GM18520 (cell line): Measurements from ENCODE around the gene AHCYL2.
A peak's percentile ranks its signal among the peaks of the same experiment; 100 is the strongest.
"Not testable (repeated sequence)": the region's sequence is repeated elsewhere in the genome, so short reads cannot be mapped to it uniquely, and the experiment has no call there.

Experiments
- ATAC-seq: cut with Tn5 transposase; IDR thresholded peaks from one replicate; pipeline ENCODE4 v1.9.1; 2021; ENCODE audit not compliant: unreplicated experiment

AHCYL2 gene

DNA sequence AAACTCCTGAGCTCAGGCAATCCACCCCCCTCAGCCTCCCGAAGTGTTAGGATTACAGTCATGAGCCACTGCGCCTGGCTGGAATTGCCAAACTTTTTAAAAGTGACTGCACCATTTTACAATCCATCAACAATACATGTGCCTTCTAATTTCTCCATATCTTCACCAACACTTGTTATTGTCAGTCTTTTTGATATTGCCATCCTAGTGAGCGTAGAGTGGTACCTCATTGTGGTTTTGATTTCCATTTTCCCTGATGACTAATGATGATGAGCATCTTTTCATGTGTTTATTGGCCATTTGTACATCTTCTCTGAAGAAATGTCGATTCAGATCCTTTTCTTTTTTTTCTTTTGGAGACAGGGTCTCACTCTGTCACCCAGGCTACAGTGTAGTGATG lies 187.7 kb downstream of the AHCYL2 start:
- no peak for ATAC-seq

DNA sequence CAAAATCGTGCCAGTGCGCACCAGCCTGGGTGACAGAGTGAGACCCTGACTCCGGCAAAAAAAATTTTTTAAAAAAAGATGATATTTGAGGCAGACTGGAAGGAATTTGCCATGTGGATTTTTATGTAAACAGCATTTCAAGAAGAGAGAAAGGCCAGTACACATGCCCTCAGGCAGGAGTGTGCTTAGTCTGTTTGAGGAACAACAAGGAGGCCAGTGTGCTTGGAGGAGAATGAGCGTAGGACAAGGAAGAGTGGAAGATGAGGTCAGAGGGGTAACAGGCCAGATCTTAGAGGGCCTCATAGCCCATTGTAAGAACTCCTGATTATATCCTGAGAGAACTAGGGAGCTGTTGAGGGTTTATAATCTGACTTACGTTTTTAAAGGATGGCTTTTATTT lies 192.2 kb downstream of the AHCYL2 start:
- no peak for ATAC-seq

DNA sequence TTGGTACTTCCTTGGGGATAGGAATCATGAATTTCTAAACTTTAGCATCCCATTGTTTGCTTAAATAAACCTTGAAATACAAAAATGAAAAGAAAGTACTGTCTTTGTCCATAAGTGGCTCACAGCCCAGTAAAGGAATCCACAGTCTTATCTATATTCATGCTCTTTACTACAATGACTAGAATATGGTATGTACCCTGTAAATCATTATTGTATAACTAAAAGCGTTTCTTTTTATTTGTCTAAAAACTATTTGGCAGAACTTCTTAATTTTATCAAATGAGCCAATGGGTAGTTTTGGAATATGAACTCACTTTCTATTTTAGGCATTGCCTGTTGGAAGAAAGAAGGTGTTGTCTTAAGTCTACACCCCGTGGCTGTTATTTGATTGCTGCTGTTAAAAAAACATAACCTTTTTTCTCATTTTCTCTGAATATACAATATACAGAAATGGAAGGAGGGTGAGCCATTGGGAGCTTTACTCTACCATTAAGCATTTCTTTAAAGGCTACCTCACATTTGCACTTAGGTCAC lies 197.0 kb downstream of the AHCYL2 start:
- no peak for ATAC-seq

DNA sequence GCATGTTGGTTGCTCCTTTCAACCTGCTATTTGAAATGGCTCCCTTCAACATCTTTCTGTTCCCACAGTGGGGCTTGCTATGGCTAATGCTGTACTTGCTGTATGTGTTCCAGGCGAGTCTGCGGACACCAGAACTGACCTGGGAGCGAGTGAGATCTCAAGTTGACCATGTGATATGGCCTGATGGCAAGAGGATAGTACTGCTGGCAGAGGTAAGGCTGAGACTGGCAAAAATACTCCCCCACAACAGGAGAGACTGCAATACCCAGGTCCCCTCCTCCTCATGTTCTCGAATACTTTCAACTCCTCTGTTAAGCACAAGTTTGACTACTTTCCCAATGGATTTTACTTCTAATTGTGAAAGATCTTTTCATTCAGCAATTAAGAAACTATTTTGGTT lies 197.9 kb downstream of the AHCYL2 start:
- no peak for ATAC-seq

DNA sequence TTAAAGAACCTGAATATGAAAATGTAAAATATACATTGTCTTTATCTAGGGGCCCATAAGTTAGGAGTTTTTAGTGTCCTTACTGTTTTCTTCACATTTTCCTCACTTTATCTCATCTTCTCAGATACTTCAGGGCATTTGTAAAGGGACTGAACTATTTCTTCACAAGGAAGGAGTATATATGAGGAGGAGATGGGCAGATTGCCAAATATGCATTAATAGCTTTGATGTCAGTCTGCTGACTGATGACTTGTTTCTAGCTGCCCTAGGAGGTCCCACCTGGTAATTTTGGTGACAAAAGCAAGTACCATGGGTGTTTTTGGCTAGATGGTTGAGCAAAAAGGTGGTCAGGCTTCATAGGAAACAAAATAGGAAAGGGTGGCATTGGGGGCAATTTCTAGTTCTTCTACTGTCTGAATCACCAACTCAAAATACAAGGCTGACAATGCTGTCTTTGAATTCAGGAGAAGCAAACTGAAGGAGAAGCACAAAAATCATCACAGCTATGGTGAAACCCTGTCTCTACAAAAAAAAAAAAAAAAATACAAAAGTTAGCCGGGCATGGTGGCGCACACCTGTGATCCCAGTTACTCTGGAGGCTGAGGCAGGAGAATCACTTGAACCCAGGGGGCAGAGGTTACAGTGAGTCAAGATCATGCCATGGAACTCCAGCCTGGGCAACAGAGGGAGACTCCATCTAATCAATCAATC lies 199.0 kb downstream of the AHCYL2 start:
- ATAC-seq, result no peak

DNA sequence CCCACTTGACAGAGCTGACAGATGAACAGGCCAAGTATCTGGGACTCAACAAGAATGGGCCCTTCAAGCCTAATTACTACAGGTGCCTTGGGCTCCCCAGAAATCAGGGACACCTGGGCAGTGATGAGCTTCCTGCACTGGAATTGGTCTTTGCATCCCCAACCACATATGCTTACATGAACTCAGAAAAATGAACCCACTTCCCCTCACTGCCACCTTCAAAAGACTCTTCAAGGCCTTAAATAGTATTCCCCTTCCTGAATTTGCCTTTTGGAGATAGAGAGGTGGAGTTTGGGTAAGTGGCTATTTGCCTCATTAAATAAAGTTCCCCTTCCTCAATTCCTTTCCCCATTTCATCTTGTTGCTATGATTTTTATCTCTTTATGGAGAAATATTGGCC lies 201.7 kb downstream of the AHCYL2 start:
- no peak for ATAC-seq

DNA sequence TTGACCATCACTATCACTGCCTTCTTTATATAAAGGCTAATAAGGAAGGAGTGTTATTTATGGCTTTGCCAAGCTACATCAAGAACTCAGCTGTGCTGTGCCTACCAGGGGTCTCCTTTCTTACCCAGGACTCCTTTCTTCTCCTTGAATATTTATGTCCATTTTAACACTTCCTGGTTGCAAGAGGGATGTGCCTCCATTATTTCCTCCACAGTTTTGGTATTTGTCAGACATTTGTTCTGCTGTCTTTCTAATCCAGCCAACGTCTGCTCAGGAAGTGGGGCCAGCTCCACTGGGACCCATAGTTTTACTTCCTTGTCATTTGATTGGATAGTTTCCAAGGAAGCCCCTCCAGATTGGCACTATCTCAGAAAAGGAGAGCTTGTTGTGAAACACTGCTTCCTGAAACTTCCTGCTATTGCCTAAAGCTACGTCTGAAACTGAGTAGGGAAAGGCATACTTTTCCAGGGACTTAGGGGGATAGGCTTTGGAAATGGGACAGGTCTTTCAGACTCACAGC lies 202.8 kb downstream of the AHCYL2 start:
- no peak for ATAC-seq

DNA sequence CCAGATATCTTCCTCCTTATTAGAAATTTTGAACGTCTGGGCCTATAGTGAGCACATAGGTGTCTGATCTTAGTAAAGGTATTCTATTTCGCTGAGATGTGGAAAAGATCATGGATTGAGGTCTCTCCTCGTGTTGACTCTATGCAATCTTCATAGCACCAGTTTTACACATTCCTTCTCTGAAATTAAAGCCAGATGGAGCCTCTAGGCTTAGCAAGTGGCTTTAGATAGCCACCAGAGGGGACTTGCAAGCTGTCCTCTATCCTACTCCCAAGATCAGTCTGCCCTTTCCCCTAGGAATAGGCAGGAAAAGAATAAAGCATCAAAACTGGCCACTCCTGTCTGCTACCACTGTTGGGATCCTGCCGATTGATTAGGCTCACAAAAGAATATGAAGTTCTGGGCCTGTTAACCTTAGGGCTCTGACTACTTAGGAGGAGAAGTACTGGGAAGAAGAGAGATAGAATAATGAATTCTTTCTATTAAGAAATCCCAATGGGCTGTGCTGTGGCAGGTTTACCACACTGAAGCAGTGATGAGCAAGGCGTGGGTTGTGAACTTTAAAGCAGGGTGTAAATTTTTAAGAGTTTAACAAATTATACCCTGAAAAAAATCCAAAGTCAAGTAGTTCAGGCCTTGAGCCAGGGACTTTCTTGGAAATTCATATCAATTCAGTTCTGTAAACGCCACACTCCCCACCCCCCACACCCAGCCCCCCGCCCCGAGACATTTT lies 207.2 kb downstream of the AHCYL2 start:
- no peak for ATAC-seq

DNA sequence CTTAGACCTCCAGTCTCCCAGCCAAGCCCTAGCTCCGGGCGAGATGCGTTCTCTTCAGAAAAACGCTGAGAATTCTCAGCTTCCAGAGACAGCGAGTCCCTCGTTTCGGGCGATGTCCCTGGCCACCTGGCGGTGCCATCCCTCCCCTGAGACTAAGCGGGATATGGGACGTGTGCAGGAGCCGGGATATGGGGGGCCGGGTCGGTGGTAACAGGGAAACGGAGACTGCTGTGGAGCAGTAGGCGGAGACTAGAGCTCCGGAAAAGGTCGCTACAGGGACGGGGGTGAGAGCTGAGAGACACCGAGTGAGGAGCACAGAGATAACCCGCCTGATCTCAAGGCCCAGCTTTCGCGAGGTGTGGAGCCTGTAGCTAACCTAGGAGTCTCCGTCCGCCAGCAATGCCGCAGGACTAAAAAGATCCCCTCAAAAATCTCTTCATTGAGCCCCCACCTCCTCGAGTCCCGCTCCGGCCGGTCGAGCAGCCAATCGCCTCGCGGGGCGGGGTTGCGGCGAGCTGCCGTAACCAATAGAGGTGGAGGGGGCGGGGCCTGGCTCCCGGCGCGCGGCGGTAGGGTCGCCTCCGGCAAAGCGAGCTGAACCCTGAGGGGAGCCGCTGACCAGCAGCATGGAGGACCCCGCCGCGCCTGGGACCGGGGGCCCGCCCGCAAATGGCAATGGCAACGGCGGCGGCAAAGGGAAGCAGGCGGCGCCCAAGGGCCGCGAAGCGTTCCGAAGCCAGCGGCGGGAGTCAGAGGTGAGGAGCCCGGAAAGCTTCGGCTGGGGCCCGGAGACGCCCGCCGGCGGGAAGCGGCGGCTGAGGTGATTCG lies 209.2 kb downstream of the AHCYL2 start, which contains the start of gene STRIP2:
STRIP2 (plus strand) TSS at position 586 of the 828 bp plus-strand sequence; CDS start at position 627, 41 bp downstream.
- peak; percentile 88 for ATAC-seq

DNA sequence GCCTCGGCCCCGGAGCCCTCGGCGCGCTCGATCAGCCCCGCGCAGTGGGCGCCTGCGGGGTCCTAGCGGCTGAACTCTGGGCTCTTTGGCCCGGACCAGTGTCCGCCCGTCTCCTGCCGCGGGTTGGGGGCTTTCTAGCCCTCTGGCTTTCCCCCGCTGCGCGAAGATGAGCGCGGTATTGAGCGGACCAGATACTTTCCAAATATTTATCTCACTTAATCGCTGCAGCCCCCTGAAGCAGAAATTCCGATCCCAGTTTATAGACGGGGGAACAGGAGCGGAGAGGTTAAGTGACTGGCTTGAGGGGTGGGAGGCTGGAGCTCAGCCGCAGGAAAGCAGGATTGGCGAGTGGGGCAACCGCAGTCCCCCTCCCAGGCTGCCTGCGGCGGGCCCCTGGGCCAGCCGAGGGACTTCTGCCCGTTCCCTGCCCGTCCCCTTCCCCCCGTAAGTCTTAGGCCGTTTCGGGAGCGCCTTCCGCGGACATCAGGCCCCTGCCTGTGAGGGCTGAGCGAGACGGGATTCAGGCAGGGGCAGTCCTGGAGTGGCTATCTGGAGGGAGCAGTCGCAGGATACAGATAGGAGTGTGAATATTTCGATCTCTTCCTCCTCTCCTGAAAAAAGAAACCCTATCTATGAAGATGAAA lies 210.0 kb downstream of the AHCYL2 start:
- ATAC-seq, result no peak

DNA sequence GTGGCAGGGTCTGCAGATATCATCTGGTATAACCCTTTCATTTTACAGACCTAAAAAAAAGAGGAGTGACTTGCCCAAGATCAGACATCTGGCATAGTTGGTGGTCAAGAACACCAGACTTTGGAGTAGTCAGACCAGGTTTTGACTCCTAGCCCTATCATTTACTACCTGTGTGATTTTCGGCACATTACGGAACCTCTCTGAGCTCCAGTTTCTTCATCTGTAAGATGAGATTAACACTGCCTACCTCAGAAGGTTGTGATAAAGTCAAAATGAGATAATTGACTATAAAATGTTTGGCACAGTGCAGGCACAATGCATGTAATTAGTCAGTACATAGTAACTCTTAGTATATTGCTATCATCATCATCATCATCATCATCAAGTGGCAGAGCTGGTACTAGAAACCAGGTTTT lies 210.6 kb downstream of the AHCYL2 start:
- no peak for ATAC-seq

DNA sequence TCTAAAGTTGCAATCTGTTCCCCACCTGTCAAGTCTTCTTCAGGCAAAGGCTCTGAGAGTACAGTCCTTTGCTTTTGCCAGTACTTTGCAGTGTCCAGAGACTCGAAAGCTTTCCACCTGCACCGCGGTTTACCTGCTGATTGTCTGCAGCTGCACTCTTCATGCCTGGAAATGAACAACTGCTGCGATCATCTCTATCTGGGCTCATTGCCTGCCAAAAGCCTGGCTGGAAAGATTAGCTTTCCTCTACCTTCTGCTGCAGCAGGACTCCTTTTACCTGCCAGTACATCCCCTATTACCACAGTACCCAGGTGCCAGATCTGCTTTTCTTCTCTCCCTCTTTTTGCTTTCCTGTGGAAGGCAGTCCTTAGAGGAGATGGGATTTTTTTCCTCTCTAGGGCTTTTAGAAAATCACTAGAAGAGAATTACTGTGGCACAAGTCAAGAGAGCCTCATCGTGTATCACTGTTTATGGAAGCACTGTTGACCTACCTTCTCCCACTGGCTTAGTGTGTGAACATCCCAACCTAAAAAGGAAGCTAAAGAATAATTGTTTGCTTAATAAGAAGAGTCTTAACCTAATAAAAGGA lies 211.6 kb downstream of the AHCYL2 start:
- no peak for ATAC-seq

DNA sequence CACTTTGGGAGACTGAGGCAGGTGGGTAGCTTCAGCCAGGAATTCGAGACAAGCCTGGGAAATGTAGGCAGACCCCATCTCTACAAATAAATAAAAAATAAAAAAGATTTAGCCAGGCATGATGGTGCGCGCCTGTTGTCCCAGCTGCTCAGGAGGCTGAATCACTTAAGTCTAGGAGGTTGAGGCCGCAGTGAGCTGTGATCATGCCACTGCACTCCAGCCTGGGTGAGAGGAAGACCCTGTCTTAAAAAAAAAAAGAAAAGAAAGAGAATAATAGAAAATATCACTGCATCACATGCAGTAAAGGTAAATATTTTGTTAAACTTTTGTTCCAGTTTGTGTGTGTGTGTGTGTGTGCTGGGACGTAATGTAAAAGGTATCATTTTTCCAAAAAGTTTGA lies 212.4 kb downstream of the AHCYL2 start:
- ATAC-seq, result no peak

DNA sequence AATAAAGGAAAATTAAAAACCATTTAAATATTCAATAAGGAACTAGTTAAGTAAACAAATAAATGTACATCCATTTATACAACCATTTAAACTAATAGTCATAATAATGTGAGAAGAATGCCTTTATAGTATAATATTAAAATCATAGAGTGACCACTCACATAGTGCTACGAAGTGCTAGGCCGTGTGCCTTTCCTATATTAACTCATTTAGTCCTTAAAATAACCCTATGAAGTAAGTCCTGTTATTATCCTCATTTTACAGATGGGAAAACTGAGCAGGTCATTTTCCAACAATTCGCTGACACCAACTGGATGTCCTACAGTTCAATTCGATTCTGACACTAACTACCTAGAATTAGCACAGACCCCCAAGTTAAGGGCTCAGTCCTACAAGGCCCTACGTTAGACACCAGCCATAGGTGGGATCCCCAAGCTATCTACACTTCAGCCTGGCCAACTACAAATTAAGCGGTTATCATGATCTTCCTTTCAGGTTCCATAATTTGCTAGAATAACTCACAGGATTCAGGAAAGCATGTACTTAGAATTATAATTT lies 213.5 kb downstream of the AHCYL2 start:
- no peak for ATAC-seq

DNA sequence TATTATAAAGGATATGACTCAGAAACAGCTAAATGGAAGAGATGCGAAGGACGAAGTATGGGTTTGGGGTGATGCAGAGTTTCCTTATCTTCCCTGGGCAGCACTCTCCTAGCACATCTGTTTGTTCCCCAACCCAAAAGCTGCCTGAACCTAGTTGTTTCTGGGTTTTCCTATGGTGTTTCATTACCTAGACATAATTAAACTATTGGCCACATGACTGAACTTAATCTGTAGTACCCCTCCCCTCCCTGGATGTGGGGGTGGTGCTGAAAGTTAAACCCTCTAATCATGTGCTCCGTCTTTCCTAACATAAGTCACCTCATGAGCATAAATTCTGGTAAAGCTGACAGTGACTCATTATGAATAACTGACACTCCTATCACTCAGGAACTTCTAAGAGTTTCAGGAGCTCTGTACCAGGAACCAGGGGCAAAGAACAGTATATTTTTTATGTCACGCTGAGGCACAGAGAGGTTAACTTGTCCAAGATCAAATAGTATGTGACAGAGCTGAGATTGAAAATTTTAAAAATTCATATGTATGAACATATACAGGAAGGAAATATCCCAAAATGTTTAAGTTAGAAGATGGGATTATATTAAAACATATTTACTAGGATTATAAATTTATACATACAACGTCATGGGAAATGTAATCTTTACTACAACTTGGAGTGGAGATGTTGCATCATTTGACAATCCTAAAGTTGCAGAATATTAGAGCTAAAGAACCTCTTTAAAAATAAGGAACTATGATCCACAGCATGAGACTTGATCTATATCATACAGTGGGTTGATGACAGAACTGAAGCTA lies 214.2 kb downstream of the AHCYL2 start:
- ATAC-seq, result no peak

DNA sequence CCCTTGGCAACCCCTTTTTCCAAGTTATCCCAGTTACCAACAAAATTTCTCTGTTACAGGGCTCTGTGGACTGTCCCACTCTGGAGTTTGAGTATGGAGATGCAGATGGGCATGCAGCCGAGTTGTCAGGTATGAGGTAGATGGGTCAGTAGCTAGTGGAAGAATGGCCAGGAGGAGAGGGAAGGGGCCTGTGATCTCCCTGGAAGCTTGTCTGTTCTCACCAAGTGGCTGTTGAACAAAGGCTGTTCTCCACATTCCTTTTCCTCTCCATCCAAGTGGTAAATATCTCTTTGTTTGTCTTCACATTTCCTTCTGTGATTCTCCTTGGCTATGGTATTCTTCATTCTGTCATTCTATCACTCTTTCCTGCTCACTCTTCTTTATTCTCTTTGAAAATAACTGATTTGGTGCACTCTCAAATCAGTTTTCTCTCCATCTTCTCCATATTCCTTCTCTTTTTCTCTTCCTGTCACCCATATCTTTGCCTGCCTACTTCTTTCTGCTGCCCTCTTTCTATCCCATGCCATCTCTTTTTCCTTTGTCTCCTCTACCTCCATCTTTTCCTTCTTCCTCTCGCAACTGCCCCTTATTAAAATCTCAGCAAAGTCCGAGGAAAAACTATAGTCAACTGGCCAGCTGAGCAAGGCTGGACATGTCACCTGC lies 215.3 kb downstream of the AHCYL2 start:
- ATAC-seq, result no peak

DNA sequence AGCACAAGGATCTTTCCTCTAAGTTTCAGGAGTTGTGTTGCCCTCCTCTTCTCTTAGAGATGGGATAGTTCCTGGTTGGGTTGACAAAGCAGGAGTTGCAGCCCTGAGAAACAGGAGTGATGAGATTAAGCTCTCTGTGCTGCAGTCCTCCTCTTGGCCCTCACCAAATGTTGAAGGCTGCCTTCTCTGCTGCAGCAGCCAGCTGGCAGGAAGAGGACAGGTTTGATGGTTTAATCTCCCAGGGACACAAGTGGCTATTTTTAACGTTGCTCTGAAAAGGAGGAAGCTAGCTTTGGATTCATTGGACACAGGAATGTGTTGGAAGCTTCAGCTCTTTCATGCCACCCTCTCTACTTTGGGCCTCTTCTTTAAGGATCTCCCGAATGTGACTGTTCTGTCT lies 218.8 kb downstream of the AHCYL2 start:
- no peak for ATAC-seq

DNA sequence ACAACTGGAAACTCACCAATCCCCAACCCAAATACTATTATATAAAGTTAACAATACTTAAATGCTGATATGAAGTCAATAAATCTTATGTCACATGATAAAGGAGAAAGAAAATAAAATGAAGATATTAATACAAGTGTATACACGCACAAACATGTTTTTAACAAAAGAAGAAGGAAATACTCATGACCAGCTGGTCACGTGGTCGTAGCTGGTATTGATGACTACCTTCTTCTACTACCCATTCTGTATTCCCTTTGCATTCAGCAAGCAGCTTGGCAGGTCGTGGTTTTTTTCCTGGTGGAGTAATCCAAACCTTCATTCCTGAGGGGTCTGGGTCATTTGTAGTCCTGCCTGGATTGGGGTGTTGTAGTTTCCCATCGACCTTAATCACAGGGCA lies 219.9 kb downstream of the AHCYL2 start:
- not testable (repeated sequence) for ATAC-seq

DNA sequence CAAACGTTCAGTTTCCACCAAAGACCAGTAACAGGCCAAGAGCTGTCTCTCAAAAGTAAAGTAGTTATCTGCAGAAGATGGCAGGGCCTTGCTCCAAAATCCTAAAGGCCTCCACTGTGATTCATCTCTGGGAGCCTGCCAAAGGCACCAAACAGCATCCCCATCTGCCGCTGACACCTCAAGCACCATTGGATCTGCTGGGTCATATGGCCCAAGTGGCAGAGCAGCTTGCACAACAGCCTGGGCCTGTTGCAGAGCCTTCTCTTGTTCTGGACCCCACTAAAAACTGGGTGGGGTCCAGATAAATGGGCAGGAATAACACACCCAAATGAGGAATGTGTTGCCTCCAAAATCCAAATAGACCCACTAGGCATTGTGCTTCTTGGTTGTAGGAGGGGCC lies 222.1 kb downstream of the AHCYL2 start:
- ATAC-seq, result not testable (repeated sequence)
